SK-N-MC (cell line): ENCODE results near the gene PLCXD1.

Source experiments
- DNase-seq: peaks from one replicate; pipeline ENCODE4 v3.0.0-alpha.2; 2011; ENCODE audit warnings: low read depth, low spot score
- H3K27ac ChIP-seq: fragments of 200-600 bp; sonication (generic); 2 replicates; pipeline ENCODE4 v1.5.1; 2016; ENCODE audit warnings: mixed run types
- H3K36me3 ChIP-seq: fragments of 200-600 bp; sonication (generic); 2 replicates; pipeline ENCODE4 v1.6.1; 2017; ENCODE audit warnings: antibody characterized with exemption, low read length, mixed read lengths; ENCODE audit not compliant: insufficient read depth
- H3K4me3 ChIP-seq: fragments of 200-600 bp; sonication (generic); 2 replicates; pipeline ENCODE4 v1.5.1; 2016
- H3K9ac ChIP-seq: fragments of 200-600 bp; sonication (generic); 2 replicates; pipeline ENCODE4 v1.8.0; 2017; ENCODE audit warnings: mixed run types, mixed read lengths; ENCODE audit not compliant: insufficient read length
- H3K9me3 ChIP-seq: fragments of 200-600 bp; sonication (generic); 2 replicates; pipeline ENCODE4 v1.6.1; 2017; ENCODE audit warnings: low read depth, mild to moderate bottlenecking, antibody characterized with exemption, low read length, moderate library complexity, mixed read lengths
- EZH2 ChIP-seq: fragments of 200-600 bp; sonication (generic); IDR thresholded peaks from one replicate; pipeline ENCODE4 v1.6.1; 2017; ENCODE audit warnings: antibody characterized with exemption
- FOXP2 ChIP-seq: optimal IDR thresholded peaks from 2 replicates; pipeline ENCODE3; 2011; ENCODE audit warnings: mild to moderate bottlenecking, moderate library complexity; ENCODE audit not compliant: insufficient read depth; ENCODE audit errors: extremely low read length, control extremely low read depth
- POLR2AphosphoS5 ChIP-seq: IDR thresholded peaks from 2 replicates; pipeline ENCODE4 v1.6.1; 2012; ENCODE audit warnings: mild to moderate bottlenecking, low read depth, low read length, borderline replicate concordance

Gene PLCXD1

GRCh38 chrX:285076-285677 is 4.0 kb downstream of the PLCXD1 start:
- no peak overlapping the region for H3K4me3 ChIP-seq
- no peaks in the 10 kb centered on the region for H3K9me3 ChIP-seq
- H3K9ac ChIP-seq: no peak overlapping the region
- H3K27ac ChIP-seq: no peak overlapping the region
- H3K36me3 ChIP-seq: peaks cover 55% of the 10 kb centered on the region
- TF ChIP-seq POLR2AphosphoS5: no peak
- DNase-seq: no peak

GRCh38 chrX:287670-288069 is 6.5 kb downstream of the PLCXD1 start:
- TF ChIP-seq POLR2AphosphoS5: no peak
- TF ChIP-seq EZH2: no peak
- TF ChIP-seq FOXP2: no peak
- H3K4me3 ChIP-seq: no peak overlapping the region
- peaks cover 75% of the 10 kb centered on the region for H3K36me3 ChIP-seq
- no peak for DNase-seq
- no peak overlapping the region for H3K9ac ChIP-seq
- no peak overlapping the region for H3K27ac ChIP-seq
- no peaks in the 10 kb centered on the region for H3K9me3 ChIP-seq

DNA sequence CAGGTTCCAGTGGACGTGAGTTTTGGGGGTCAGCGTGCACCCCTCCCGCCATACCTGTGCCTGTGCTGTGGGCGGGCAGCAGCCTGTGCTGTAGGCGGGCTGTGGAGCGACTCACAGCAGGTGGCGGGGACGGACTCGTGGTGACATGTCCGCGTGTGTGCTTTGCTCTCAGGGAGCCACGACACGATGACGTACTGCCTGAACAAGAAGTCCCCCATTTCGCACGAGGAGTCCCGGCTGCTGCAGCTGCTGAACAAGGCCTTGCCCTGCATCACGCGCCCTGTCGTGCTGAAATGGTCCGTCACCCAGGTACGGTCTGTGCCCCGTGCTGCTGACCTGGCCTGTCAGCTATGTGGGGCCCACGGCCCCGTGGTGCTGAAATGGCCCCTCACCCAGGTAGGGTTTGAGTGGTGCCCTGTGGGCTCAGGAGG is 7.4 kb downstream of the PLCXD1 start:
- H3K4me3 ChIP-seq: no peak overlapping the region
- H3K9me3 ChIP-seq: no peaks in the 10 kb centered on the region
- H3K27ac ChIP-seq: no peak overlapping the region
- TF ChIP-seq POLR2AphosphoS5 (no peak), EZH2 (no peak), FOXP2 (no peak)
- peaks cover 84% of the 10 kb centered on the region for H3K36me3 ChIP-seq
- DNase-seq: no peak
- no peak overlapping the region for H3K9ac ChIP-seq

DNA sequence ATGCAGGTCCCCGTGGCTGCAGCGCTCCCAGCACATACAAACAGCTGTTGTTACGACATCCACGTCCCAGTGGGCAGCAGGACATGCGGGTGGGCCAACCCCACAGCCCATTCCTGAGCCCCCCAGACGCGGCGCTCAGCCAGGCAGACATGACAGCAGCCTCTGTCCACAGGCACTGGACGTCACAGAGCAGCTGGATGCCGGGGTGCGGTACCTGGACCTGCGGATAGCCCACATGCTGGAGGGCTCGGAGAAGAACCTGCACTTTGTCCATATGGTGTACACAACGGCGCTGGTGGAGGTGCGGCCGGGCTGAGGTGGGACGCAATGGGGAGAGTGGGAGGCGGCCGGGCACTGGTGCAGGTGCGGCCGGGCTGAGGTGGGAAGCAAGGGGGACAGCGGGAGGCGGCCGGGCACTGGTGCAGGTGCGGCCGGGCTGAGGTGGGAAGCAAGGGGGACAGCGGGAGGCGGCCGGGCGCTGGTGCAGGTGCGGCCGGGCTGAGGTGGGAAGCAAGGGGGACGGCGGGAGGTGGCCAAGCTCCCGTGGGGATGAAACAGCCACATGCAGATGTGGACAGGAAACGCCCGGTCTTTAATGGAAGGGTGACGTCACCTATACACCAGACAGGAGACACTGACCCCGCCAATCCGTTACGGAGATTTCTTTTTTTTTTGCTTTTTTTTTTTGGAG is 9.4 kb downstream of the PLCXD1 start:
- TF ChIP-seq EZH2 (no peak), POLR2AphosphoS5 (no peak), FOXP2 (no peak)
- peaks cover 79% of the 10 kb centered on the region for H3K36me3 ChIP-seq
- no peak overlapping the region for H3K9ac ChIP-seq
- DNase-seq: no peak
- no peak overlapping the region for H3K4me3 ChIP-seq
- H3K9me3 ChIP-seq: no peaks in the 10 kb centered on the region
- H3K27ac ChIP-seq: no peak overlapping the region

DNA sequence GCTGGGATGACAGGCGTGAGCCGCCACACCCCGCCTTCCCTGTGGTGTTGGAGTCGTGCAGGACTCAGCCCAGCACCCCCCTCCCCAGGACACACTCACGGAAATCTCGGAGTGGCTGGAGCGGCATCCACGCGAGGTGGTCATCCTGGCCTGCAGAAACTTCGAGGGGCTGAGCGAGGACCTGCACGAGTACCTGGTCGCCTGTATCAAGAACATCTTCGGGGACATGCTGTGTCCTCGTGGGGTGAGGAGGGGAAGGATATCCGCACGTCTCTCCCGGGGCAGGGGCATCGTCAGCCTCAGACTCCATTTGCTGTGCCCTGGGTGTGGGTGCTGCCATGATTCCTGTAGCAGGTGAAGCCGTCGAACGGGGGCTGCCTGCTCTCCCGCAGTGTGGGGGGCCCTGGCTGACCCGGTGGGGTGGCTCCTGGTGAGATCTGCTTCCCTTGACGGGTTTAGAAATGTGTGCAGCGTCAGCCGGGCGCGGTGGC is 10.3 kb downstream of the PLCXD1 start:
- H3K4me3 ChIP-seq: no peak overlapping the region
- peaks cover 76% of the 10 kb centered on the region for H3K36me3 ChIP-seq
- no peak for TF ChIP-seq POLR2AphosphoS5
- TF ChIP-seq FOXP2: no peak
- TF ChIP-seq EZH2: no peak
- no peak for DNase-seq
- H3K9me3 ChIP-seq: no peaks in the 10 kb centered on the region
- no peak overlapping the region for H3K27ac ChIP-seq
- no peak overlapping the region for H3K9ac ChIP-seq

GRCh38 chrX:292900-293897 is 12.0 kb downstream of the PLCXD1 start:
- no peak overlapping the region for H3K4me3 ChIP-seq
- H3K36me3 ChIP-seq: peaks cover 67% of the 10 kb centered on the region
- no peak for TF ChIP-seq POLR2AphosphoS5
- TF ChIP-seq FOXP2: no peak
- TF ChIP-seq EZH2: no peak
- H3K9me3 ChIP-seq: no peaks in the 10 kb centered on the region
- H3K27ac ChIP-seq: no peak overlapping the region
- H3K9ac ChIP-seq: no peak overlapping the region
- no peak for DNase-seq

DNA sequence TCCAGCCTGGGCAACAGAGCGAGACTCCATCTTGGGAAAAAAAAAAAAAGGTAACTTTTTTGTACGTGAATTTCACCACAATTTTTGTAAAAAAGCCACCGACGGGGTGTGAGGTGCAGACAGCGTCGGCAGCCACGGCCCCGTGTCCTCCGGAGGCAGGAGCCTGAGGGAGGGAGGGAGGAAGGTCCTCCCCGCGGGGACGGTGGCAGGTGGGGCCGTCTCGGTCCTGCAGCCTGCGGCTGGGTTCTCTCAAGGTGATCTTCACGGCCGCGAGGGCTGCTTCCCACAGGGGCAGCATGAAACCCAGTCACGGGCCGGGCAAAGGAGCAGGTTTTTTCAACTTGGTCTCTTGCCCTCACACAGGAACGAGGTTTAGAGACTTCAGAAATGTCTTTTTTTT is 14.0 kb downstream of the PLCXD1 start:
- Histone ChIP-seq H3K27ac (no peak overlapping the region), H3K9me3 (no peaks in the 10 kb centered on the region), H3K4me3 (no peak overlapping the region), H3K9ac (no peak overlapping the region), H3K36me3 (peaks cover 63% of the 10 kb centered on the region)
- TF ChIP-seq EZH2: no peak
- no peak for TF ChIP-seq POLR2AphosphoS5
- TF ChIP-seq FOXP2: no peak
- DNase-seq: no peak

GRCh38 chrX:298993-299392 is 17.8 kb downstream of the PLCXD1 start:
- Histone ChIP-seq H3K27ac (no peak overlapping the region), H3K4me3 (no peak overlapping the region), H3K9me3 (no peaks in the 10 kb centered on the region), H3K9ac (no peak overlapping the region), H3K36me3 (peaks cover 58% of the 10 kb centered on the region)
- no peak for DNase-seq
- TF ChIP-seq FOXP2: no peak
- no peak for TF ChIP-seq POLR2AphosphoS5
- TF ChIP-seq EZH2: no peak
